NCI-H1092 (cell line): Measurements from ENCODE around the gene ASIC4.

Experiments used
- DNase-seq: peaks from one replicate; lab custom pipeline; 2025; lab: John Stamatoyannopoulos, UW

ASIC4 gene

GRCh38 chr2:219533930-219534661 is 19.8 kb downstream of the ASIC4 start:
- no peak for DNase-seq

GRCh38 chr2:219536425-219536824 is 22.1 kb downstream of the ASIC4 start:
- no peak for DNase-seq

- DNase-seq = no peak
Measured at GRCh38 chr2:219536967-219537366, 22.7 kb downstream of the ASIC4 start.

GRCh38 chr2:219537657-219538488 is 23.6 kb downstream of the ASIC4 start:
- no peak for DNase-seq

- no peak for DNase-seq
Measured at GRCh38 chr2:219538504-219538951, 24.2 kb downstream of the ASIC4 start.

DNA sequence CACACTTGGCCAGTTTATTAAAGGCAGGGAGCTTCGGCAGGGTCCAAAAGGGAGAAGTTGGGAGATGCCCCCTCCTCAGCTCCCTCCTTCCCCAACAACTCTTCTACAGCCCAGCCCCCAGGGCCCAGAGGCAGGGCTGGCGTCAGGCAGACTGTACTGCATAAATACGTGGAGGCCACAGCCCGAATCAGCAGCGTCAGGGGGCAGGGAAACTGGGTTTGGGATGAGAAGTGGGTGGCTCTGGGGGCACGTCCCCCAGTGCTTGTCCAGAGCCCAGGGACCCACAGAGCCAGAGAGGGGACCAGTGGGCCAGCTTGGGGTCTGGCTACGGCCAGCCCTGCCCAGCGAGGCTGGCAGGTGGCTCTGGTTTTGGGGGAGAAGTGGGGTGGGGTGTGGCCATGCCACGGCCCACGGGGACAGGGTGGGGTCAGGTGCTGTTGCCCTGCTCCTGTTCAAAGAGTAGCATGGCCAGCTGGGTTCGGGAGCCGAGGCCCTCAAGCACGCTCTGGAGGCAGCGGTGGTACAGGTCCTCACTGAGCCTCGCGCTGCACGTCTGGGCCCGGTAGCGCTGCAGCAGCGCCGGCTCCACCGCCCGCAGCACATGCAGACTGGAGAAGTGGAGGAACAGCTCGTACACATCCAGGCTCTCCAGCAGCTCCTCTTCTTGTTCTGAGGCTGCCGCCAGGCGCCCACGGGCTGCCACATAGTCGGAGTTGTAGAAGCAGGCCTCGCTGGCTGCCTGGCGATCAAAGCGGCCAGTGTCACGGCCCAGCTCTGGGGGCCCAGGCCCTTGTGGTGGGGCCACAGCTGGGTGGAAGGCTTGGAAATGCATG is 24.9 kb downstream of the ASIC4 start:
- DNase-seq = no peak

GRCh38 chr2:219539926-219540678 is 25.8 kb downstream of the ASIC4 start:
- DNase-seq = no peak

DNA sequence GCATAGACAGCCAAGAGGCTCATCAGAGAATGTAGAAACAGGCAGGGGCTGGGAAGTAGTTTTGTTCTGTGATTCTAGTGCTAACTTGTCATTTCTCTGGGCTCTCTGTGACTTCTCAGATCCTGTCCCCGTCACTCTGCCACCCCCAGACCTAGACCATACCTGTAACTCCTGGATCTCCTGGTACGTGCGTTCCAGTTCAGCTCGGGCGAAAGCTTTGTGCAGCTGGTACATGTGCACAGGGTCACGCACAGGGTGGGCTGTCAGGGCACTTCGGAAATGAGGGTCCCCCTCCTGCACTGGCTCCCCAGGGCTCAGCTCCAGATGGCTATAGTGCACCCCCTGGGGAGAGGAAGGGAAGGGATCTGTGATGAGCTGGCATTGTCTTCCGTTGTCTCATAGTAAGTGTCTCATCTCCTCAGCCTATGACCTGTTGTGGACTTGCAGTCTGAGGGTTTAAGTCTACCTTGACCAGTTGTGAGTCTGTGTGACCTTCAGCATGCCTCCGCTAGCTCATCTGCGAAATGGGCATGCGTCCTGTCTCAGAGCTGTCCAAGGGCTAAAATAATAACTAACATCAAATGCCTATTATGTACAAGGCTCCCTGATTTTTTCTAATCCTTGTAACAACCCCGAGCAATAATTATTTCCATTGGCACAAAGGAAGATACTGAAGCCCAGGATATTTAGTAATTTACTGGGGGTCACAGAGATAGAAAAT is 26.7 kb downstream of the ASIC4 start:
- no peak for DNase-seq

- DNase-seq = peak; percentile 55
Measured at GRCh38 chr2:219541611-219542180, 27.4 kb downstream of the ASIC4 start.

GRCh38 chr2:219542931-219543595 is 28.8 kb downstream of the ASIC4 start:
- DNase-seq = no peak

- peak; percentile 96 for DNase-seq
Measured at GRCh38 chr2:219543596-219544358, 29.5 kb downstream of the ASIC4 start, which contains the start of the genes CHPF and TMEM198. Gene CHPF, minus strand, starts transcription at chr2:219543809. Its CDS starts 271 bp downstream, at chr2:219543538. Gene TMEM198, plus strand, starts transcription at chr2:219544028. Its CDS starts 700 bp downstream, at chr2:219544728.

- no peak for DNase-seq
Measured at GRCh38 chr2:219544567-219544966, 30.3 kb downstream of the ASIC4 start.

DNA sequence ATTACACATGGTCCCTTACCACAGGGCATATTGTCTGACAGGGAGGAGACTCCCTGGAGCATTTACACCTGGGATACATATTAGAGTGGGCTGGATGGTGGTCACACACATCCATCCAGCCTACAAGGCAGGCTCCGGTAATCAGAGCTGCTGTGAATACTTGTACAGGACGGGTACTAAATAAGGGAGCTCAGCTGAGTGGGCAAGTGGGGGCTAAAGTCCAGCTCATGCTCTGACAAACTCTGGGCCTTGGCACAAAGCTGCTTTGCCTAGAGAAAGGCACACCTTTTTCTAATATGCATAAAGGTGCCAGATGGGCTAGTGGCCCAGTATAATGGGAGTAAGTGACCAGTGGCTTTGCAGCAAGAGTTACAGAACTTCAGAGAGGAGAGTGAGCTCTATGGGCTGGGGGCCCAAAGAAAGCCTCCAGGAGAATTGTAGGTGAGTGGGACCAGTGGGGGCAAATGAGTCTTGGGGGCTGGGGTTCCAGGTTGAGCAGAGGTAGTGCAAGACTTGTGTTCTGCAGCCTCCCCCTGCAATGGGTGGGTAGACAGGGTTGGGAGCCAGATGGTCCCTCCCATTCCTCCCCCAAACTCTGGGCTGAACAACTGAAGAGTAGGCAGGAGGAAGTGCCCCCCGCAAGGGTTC is 31.1 kb downstream of the ASIC4 start:
- DNase-seq = no peak

GRCh38 chr2:219545943-219546352 is 31.7 kb downstream of the ASIC4 start:
- no peak for DNase-seq

DNA sequence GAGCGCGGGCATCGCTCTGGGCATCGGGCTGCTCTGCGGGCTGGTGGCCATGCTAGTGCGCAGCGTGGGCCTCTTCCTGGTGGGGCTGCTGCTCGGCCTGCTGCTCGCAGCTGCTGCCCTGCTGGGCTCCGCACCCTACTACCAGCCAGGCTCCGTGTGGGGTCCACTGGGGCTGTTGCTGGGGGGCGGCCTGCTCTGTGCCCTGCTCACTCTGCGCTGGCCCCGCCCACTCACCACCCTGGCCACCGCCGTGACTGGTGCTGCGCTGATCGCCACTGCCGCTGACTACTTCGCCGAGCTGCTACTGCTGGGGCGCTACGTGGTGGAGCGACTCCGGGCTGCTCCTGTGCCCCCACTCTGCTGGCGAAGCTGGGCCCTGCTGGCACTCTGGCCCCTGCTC is 33.3 kb downstream of the ASIC4 start:
- DNase-seq = no peak

DNA sequence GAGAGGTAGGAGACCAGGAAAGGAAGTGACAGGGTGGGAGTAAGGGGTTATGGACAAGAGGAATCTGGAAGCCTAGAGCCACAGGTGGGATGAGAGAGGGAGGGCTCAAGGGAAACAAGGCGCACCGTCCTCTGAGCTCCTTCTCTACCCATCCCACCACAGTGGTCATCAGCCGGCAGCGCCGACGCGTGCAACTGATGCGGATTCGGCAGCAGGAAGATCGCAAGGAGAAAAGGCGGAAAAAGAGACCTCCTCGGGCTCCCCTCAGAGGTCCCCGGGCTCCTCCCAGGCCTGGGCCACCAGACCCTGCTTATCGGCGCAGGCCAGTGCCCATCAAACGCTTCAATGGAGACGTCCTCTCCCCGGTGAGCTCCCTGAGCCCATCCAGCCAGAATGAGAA is 34.7 kb downstream of the ASIC4 start:
- no peak for DNase-seq

GRCh38 chr2:219549619-219550018 is 35.3 kb downstream of the ASIC4 start:
- DNase-seq = no peak
